Coronary artery (tissue), 2 donors: ENCODE data around the gene BMP8A.
"Not testable (repeated sequence)": the region's sequence is repeated elsewhere in the genome, so short reads cannot be mapped to it uniquely, and the experiment has no call there.

Source experiments
- DNase-seq: peaks from one replicate; pipeline ENCODE4 v3.0.0-alpha.2; 2017; ENCODE audit warnings: low spot score
- H3K27ac ChIP-seq, 2 donors: fragments of 200-600 bp; sonication (generic); one replicate each; pipeline ENCODE4 v1.5.1; 2016 to 2019
- H3K4me3 ChIP-seq: fragments of 200-600 bp; sonication (generic); 2 replicates; pipeline ENCODE4 v1.5.1; 2016; ENCODE audit warnings: mild to moderate bottlenecking, moderate library complexity
- CTCF ChIP-seq: fragments of 200-600 bp; sonication (generic); IDR thresholded peaks from one replicate; pipeline ENCODE4 v1.5.1; 2019; ENCODE audit warnings: antibody characterized with exemption

The BMP8A gene

GRCh38 chr1:39491146-39491921 is at the start of gene BMP8A:
BMP8A (plus strand) TSS chr1:39491636; CDS start chr1:39491992, 356 bp downstream.
- Histone ChIP-seq H3K4me3 (peak within 1 kb of the TSS; percentile 70), H3K27ac (no peak within 1 kb of the TSS)
- TF ChIP-seq CTCF = no peak
- no peak for DNase-seq

- no peak overlapping the region for H3K4me3 ChIP-seq
- no peak for DNase-seq
- H3K27ac ChIP-seq = no peak overlapping the region
- TF ChIP-seq CTCF = no peak
These were observed 49.6 kb upstream of the BMP8A start for GRCh38 chr1:39441797-39442196.

- no peak for DNase-seq
- no peak overlapping the region for H3K27ac ChIP-seq
These were observed 45.9 kb upstream of the BMP8A start for GRCh38 chr1:39445573-39445972.

GRCh38 chr1:39446986-39447567 is 44.4 kb upstream of the BMP8A start:
- no peak for TF ChIP-seq CTCF
- Histone ChIP-seq H3K27ac (no peak overlapping the region), H3K4me3 (no peak overlapping the region)
- DNase-seq = no peak

More at GRCh38 chr1:39445573-39445972, 45.9 kb upstream of the BMP8A start:
- H3K4me3 ChIP-seq = no peak overlapping the region
- no peak for TF ChIP-seq CTCF

GRCh38 chr1:39450041-39450440 is 41.4 kb upstream of the BMP8A start:
- H3K4me3 ChIP-seq, H3K27ac ChIP-seq, DNase-seq: not testable (repeated sequence)

GRCh38 chr1:39450956-39451606 is 40.4 kb upstream of the BMP8A start:
- no peak for DNase-seq
- TF ChIP-seq CTCF = no peak
- H3K4me3 ChIP-seq = no peak overlapping the region
- H3K27ac ChIP-seq = peak overlapping the region in 1 of 2 donors; percentile 17

- Histone ChIP-seq H3K4me3 (no peak overlapping the region), H3K27ac (no peak overlapping the region)
- no peak for DNase-seq
- no peak for TF ChIP-seq CTCF
These were observed 39.4 kb upstream of the BMP8A start for GRCh38 chr1:39452081-39452480.
